Activated CD4-positive, alpha-beta T cell treated with anti-CD3 and anti-CD28 coated beads for 4 hours (primary cell): ENCODE data around the gene COX18.

ENCODE experiments used
- DNase-seq, 2 donors: peaks; one replicate each; pipeline ENCODE4 v3.0.0-alpha.2; 2020

The COX18 gene

DNA sequence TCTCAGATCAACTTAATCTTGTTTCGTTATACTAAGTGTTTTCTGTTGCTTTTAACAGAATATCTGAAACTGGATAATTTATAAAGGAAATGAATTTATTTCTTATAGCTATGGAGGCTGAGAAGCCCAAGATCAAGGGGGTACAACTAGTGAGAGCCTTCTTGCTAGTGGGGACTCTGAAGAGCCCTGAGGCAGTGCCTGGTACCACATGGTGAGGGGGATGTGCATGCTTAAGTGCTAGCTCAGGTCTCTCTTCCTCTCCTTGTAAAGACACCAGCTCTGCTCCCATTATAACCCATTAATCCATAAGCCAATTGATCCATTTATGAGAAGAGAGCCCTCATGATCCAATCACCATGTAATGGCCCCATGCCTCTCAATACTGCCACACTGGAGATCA, 17.9 kb downstream of the COX18 start:
- DNase-seq: no peak

- DNase-seq: no peak
Measured at GRCh38 chr4:73045879-73046278, 23.6 kb downstream of the COX18 start.

DNA sequence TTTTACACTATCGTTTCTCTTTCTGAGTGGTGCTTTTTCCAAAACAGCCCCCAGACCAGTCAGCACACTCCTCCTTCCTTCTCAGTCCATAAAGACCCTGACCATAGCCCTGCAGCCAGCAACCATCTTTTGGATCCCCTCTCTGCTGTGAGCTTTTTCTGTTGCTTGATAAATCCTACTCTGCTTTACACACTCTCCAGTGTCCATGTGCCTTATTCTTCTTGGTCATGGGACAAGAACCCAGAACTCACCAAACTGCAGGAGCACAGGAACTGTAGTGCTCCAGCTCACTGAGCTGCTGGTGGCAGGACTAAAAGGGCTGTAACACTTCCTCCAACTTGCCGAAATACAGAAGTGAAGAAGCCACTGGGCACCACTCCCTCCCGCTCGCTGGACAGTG, 32.5 kb downstream of the COX18 start:
- no peak for DNase-seq

DNA sequence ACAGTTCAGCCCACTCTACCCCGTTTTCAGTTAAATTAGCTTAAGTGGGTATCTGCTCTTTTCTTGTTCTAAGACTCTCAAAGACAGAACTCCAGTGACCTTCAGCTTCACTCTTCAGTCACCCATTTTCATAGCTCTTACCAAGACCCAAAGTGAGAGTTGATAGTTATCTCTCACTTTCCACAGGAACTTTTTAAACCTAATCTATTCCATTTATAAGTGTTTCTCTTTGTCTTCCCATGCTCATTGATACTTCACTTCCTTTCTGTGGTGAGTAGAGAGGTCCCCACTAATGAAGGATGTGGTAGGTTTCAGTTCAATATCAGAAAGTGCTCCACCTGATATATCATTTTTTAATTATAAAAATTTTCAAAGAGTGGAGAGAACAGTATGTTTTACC, 33.4 kb downstream of the COX18 start:
- no peak for DNase-seq

DNA sequence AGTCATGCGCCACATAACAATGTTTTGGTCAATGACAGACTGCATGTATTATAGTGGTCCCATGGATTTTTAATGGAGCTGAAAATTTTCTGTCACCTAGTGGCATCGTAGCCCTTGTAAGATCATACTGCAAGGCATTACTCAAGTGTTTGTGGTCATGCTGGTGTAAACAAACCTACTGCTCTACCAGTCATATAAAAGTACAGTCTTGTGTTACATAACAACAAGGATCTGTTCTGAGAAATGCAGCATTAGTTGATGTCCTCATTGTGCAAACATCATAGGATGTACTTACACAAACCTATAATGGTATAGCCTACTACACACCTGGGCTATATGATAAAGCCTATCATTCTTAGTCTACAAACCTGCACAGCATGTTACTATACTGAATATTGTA, 34.6 kb downstream of the COX18 start:
- no peak for DNase-seq

GRCh38 chr4:73028621-73029020, 40.9 kb downstream of the COX18 start:
- no peak for DNase-seq

- no peak for DNase-seq
Measured at GRCh38 chr4:73021634-73022033, 47.9 kb downstream of the COX18 start.

GRCh38 chr4:73019462-73020047, 50.0 kb downstream of the COX18 start:
- peak; percentile 5 to 23 for DNase-seq

GRCh38 chr4:73018595-73018994, 50.9 kb downstream of the COX18 start:
- DNase-seq: no peak

GRCh38 chr4:73013310-73013709, 56.2 kb downstream of the COX18 start:
- no peak for DNase-seq

GRCh38 chr4:73012673-73013072, 56.8 kb downstream of the COX18 start:
- no peak for DNase-seq

DNA sequence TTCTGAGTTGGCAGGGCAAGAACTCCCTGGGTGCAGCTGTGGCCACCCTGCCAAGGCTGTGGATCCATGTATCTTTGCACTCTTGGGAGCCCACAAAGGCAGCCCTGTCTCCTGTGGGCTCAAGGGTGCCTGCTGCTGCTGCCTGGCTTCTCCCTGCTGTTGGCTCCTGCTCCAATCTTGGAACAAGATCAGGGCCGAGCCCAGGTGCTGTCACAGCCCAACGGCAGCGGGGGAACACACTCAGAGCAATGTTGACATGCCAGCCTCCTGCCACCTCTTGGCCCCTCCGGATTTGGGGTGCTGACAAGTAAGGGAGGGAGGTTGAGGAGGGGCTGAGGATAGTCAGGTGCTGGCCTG, 57.9 kb downstream of the COX18 start:
- no peak for DNase-seq

DNA sequence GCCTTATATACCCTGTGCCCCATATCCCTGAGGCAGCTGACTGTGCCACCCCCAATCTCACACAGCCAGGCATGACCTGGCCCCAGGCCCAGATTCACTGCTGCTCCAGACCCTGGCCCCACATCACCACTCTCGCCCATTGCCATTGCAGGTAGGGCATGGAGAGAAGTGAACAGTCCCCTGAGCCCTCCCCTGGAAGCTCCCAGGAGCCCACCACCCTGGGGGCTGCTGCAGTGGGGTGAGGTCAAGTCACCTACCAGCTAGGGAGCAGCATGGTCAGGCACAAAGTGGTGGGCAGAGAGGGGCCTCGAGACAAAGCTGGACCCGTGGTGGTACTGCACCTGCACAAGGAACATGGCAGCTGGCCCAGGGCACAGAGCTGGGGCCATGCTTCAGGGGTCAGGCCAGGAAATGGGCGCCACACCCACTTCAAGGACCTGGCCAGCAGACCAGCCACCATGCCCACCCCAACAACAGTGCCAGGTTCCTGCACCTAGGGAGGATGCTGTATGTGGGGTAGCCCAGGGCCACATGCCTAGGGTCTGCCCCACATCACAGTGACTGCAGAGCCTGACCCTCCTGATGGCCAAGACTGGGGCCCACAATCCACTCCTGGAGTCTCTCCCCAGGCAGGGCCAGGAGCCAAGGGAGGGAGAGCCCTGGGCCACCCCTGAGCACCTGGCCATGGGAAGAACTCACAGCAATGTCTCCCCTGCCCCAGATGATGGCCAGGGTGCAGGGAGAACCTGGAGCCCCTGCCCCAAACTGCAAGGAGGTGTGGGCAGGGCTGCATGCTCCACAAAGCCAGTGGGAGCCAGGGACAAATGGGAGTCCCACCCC, 58.5 kb downstream of the COX18 start:
- DNase-seq: no peak

GRCh38 chr4:73007526-73008100, 61.9 kb downstream of the COX18 start:
- DNase-seq: no peak

DNA sequence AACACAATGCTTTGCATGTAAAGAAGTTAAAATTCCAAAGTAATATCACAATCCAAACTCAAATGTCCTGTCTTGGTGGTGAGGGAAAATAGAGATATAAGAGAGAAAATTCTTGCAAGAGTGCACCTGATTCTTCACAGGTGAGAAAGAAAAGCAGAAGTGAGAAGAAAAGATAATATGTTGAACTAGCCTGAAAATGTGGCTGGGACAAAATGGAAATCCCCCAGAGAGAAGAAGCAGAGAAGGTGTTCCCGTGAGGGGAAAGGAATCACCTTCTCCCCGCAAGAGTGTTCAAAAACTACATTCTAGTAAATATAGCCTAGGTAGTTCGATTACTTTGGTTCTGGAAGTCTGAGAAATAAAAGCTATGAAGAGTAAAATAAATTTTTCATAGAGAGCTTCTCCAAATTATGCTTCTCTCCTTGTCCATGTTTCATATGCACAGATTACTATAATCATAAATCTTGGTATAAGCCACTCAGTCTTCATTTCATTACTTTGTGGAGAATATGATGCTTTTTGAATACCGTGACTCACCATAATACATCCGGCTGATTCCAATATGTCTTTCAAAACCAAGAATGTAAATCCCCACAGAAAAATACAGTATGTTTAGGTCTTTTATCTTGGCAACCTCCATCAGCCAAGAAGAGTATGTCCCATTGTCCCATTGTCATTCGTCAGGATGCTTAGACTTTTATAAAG, 63.1 kb downstream of the COX18 start:
- no peak for DNase-seq

DNA sequence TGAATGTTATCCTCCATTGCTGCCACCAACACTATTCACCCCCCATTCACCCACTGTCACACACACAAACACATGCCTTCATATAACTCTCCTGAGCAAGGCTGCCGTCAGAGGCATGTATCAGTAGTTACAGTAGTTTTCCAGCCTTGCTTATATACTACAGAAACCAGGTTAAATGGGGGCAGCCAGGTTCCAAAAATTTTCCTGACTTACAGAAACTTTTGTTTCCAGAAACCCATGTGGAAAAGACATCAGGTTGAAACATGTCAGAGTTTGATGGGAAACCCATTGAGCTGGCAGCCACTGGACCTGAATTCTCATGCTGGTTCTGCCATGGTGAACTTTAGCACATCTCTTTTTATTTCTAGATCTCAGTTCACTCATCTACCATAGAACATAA, 64.0 kb downstream of the COX18 start:
- DNase-seq: no peak
